Vagina (tissue), 2 donors: ENCODE data around the gene PTPRN2. TPM values are rescaled to one million over a fixed set of nuclear protein-coding genes. Genes with fewer than 3 reads are reported as not detected.

ENCODE experiments used
- DNase-seq, 2 donors: peaks; one replicate each; pipeline ENCODE4 v3.0.0-alpha.2; 2017; ENCODE audit errors: extremely low spot score in 2 of 2
- H3K27ac ChIP-seq: fragments of 200-600 bp; sonication (generic); one replicate; pipeline ENCODE4 v1.5.1; 2019
- H3K27me3 ChIP-seq: fragments of 200-600 bp; sonication (generic); one replicate; pipeline ENCODE4 v1.5.1; 2019
- H3K36me3 ChIP-seq, 2 donors: fragments of 200-600 bp; sonication (generic); one replicate each; pipeline ENCODE4 v1.5.1; 2017 to 2019
- H3K4me1 ChIP-seq: fragments of 200-600 bp; sonication (generic); one replicate; pipeline ENCODE4 v1.5.1; 2019
- H3K4me3 ChIP-seq, 2 donors: fragments of 200-600 bp; sonication (generic); 1 replicate in 1 of 2; 2 replicates in 1 of 2; pipeline ENCODE4 v1.5.1; 2016 to 2019
- H3K9me3 ChIP-seq: fragments of 200-600 bp; sonication (generic); one replicate; pipeline ENCODE4 v1.5.1; 2019
- CTCF ChIP-seq, 3 experiments: fragments of 450-650 bp in 2 of 3; fragments of 200-600 bp in 1 of 3; sonication (generic) in 1 of 3; IDR thresholded peaks; one replicate each; pipeline ENCODE4 v1.5.1; 2017 to 2019; ENCODE audit warnings: antibody characterized with exemption in 3 of 3, mild to moderate bottlenecking in 2 of 3, moderate library complexity in 2 of 3
- POLR2A ChIP-seq, 2 donors: fragments of 450-650 bp; IDR thresholded peaks; one replicate each; pipeline ENCODE4 v1.6.1; 2017; ENCODE audit warnings: antibody characterized with exemption in 2 of 2, mild to moderate bottlenecking in 2 of 2, moderate library complexity in 2 of 2
- POLR2AphosphoS5 ChIP-seq, 2 donors: sonication (generic); formaldehyde crosslinking; IDR thresholded peaks; one replicate each; pipeline ENCODE4 v1.9.0; 2017; ENCODE audit warnings: antibody characterized with exemption in 2 of 2, mild to moderate bottlenecking in 2 of 2, low read depth in 1 of 2; ENCODE audit not compliant: insufficient read depth in 1 of 2
- intact Hi-C: fragments of 100-400 bp; cut with DNase I; formaldehyde crosslinking; loops from one replicate; pipeline ENCODE4 v1.15.1; 2023
- total RNA-seq: library from RNA; depleted of rRNA; stranded (reverse); fragments of >200 nt; gene quantifications from one replicate; pipeline ENCODE4 v1.2.3, GENCODE V29; 2016

PTPRN2 gene
- total RNA-seq, 1 donor from 2014 or later: 7.4 TPM

- intact Hi-C loops: no loop called here
- TF ChIP-seq CTCF (IDR thresholded peaks at IDR 0.05) (no peak), POLR2AphosphoS5 (IDR thresholded peaks at IDR 0.05; ENCODE audit: insufficient read depth in 1 of 2, low read depth in 1 of 2) (no peak), POLR2A (IDR thresholded peaks at IDR 0.05) (no peak)
Measured at GRCh38 chr7:157990226-157990880, 597.3 kb downstream of the PTPRN2 start.

GRCh38 chr7:157989589-157989988 is 598.0 kb downstream of the PTPRN2 start:
- H3K4me1 ChIP-seq: no peaks in the 10 kb centered on the region
- H3K36me3 ChIP-seq: no peaks in the 10 kb centered on the region
- TF ChIP-seq CTCF (IDR thresholded peaks at IDR 0.05): no peak
- no peak for TF ChIP-seq POLR2A (IDR thresholded peaks at IDR 0.05)
- no peak for TF ChIP-seq POLR2AphosphoS5 (IDR thresholded peaks at IDR 0.05; ENCODE audit: insufficient read depth in 1 of 2, low read depth in 1 of 2)
- no peak for DNase-seq
- intact Hi-C loops: no loop called here
- no peak overlapping the region for H3K4me3 ChIP-seq
- no peaks in the 10 kb centered on the region for H3K27me3 ChIP-seq
- no peak overlapping the region for H3K27ac ChIP-seq
- H3K9me3 ChIP-seq: no peaks in the 10 kb centered on the region

More at GRCh38 chr7:157990226-157990880, 597.3 kb downstream of the PTPRN2 start:
- no peaks in the 10 kb centered on the region for H3K36me3 ChIP-seq
- no peaks in the 10 kb centered on the region for H3K9me3 ChIP-seq
- no peak overlapping the region for H3K27ac ChIP-seq
- H3K4me3 ChIP-seq: no peak overlapping the region
- H3K27me3 ChIP-seq: no peaks in the 10 kb centered on the region
- no peak for DNase-seq
- no peaks in the 10 kb centered on the region for H3K4me1 ChIP-seq

- Histone ChIP-seq H3K4me1 (no peaks in the 10 kb centered on the region), H3K4me3 (no peak overlapping the region), H3K9me3 (no peaks in the 10 kb centered on the region), H3K36me3 (no peaks in the 10 kb centered on the region), H3K27ac (no peak overlapping the region), H3K27me3 (no peaks in the 10 kb centered on the region)
- TF ChIP-seq POLR2A (IDR thresholded peaks at IDR 0.05) (no peak), POLR2AphosphoS5 (IDR thresholded peaks at IDR 0.05; ENCODE audit: insufficient read depth in 1 of 2, low read depth in 1 of 2) (no peak), CTCF (IDR thresholded peaks at IDR 0.05) (no peak)
- no peak for DNase-seq
- intact Hi-C loops: no loop called here
Measured at GRCh38 chr7:157987906-157988305, 599.7 kb downstream of the PTPRN2 start.

- intact Hi-C loops: no loop called here
Measured at GRCh38 chr7:157986051-157986450, 601.6 kb downstream of the PTPRN2 start.

More at GRCh38 chr7:157986051-157986450, 601.6 kb downstream of the PTPRN2 start:
- H3K27me3 ChIP-seq: no peaks in the 10 kb centered on the region
- no peak overlapping the region for H3K4me3 ChIP-seq
- H3K36me3 ChIP-seq: no peaks in the 10 kb centered on the region
- DNase-seq: no peak
- no peaks in the 10 kb centered on the region for H3K9me3 ChIP-seq
- H3K4me1 ChIP-seq: no peaks in the 10 kb centered on the region
- TF ChIP-seq CTCF (IDR thresholded peaks at IDR 0.05) (no peak), POLR2A (IDR thresholded peaks at IDR 0.05) (no peak), POLR2AphosphoS5 (IDR thresholded peaks at IDR 0.05; ENCODE audit: insufficient read depth in 1 of 2, low read depth in 1 of 2) (no peak)
- no peak overlapping the region for H3K27ac ChIP-seq
